GM21447 (cell line): ENCODE measurements around the gene TMEM91.

Source experiments
- ATAC-seq: cut with Tn5 transposase; IDR thresholded peaks from one replicate; pipeline ENCODE4 v1.9.1; 2021; ENCODE audit not compliant: unreplicated experiment

Gene TMEM91

DNA sequence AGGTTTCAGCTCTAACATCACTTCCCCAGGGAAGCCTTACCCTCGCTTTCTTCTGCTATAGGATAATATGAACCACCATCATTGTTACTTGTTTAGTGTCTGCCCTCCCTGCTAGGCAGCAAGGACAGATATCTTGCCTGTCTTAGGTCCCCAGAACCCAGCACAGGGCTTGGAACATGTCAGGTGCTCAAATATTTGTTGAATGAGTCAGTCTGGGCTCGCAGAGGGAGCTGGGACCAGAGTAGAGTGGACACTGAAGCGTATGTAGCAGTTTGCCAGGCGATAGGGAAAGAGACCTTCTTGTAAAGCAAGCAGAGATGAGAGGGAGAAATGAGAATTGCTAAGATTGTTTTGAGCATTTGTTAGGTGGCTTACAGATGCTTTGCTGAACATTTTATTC, 33.0 kb downstream of the TMEM91 start:
- no peak for ATAC-seq

GRCh38 chr19:41410336-41411054, 34.2 kb downstream of the TMEM91 start:
- ATAC-seq = no peak

DNA sequence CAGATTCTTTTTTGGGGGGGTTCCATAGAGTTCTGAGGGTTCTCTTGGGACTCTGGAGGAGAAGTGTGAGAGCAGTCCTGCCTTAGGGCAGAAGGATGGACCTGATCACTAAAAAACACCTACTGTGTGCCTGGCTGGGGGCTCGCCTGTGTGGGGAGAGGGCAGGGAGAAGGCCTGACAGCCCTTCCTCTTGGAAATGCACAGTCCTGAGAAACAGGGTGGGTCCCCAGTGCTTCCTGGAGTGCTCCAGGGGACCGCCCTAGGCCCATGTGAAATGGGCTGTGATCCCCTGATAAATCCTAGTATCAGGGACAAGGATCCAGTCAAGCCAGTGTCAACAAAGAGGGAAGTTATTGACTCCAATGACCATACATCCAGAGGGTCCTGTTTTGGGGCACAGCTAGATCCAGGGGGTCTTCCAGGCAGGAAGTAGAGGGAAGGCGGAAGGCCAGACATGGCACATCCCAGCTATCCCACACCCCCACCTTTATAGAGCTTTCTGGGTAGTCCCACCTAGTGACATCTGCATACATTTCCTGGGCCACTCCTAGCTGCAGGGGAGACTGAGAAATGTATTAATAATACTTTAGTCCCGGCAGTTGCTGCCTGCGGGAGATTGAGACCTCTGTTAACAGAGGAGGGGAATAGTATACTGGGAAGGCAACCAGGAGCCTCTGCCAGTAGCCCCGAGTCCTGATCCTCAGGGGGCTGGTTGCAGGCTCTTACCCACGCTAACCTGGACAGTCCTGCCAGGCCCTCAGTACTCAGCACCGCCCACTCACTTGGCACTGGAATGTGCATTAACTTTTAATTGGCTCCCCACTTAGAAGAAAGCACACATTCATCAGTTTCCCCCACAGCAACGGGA, 35.0 kb downstream of the TMEM91 start:
- no peak for ATAC-seq

GRCh38 chr19:41411968-41412265, 35.6 kb downstream of the TMEM91 start:
- ATAC-seq = no peak

- ATAC-seq = no peak
Observed at GRCh38 chr19:41412953-41413352, 36.6 kb downstream of the TMEM91 start.

- no peak for ATAC-seq
Observed at GRCh38 chr19:41413947-41414346, 37.6 kb downstream of the TMEM91 start.

GRCh38 chr19:41414461-41414860, 38.1 kb downstream of the TMEM91 start:
- no peak for ATAC-seq

DNA sequence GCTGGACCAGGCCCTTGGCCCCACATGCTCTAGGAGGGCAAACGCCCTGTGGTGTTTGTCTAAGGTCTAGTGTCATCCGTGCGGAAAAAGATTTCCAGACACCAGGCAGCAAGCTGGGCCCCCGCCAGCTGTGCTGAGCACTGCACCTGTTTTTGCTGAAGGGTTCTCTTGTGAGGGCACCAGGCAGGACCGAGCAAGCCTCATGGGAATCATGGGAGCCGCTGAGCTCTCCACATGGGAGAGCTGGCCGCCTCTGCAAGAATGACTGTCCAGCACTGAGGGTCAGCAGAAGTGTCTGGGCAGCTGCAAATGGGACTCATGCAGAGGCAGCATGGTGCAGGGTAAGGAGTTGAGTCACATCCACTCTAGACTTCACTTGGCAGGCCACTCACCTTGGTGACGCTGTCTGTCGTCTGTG, 38.8 kb downstream of the TMEM91 start:
- ATAC-seq = no peak

- ATAC-seq = no peak
Observed at GRCh38 chr19:41416194-41416674, 39.9 kb downstream of the TMEM91 start.

- no peak for ATAC-seq
Observed at GRCh38 chr19:41420101-41420880, 44.0 kb downstream of the TMEM91 start.

GRCh38 chr19:41421314-41421713, 45.0 kb downstream of the TMEM91 start:
- ATAC-seq = no peak

- ATAC-seq = no peak
Observed at GRCh38 chr19:41421973-41422372, 45.6 kb downstream of the TMEM91 start.

GRCh38 chr19:41422456-41422855, 46.1 kb downstream of the TMEM91 start:
- ATAC-seq = no peak

DNA sequence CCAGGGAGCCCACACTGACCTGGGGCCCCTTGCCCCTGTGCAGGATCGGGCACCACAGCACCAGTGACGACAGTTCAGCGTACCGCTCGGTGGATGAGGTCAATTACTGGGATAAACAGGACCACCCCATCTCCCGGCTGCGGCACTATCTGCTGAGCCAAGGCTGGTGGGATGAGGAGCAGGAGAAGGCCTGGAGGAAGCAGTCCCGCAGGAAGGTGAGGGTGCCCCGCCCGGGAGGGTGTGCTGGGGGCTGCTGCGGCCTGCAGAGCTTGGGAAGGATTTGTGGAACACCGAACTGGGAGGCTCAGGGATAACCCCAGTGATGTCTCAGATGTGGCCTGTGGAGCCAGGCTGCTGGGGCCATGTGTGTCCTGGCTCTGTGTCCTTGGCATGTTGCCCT, 46.6 kb downstream of the TMEM91 start:
- ATAC-seq = no peak

DNA sequence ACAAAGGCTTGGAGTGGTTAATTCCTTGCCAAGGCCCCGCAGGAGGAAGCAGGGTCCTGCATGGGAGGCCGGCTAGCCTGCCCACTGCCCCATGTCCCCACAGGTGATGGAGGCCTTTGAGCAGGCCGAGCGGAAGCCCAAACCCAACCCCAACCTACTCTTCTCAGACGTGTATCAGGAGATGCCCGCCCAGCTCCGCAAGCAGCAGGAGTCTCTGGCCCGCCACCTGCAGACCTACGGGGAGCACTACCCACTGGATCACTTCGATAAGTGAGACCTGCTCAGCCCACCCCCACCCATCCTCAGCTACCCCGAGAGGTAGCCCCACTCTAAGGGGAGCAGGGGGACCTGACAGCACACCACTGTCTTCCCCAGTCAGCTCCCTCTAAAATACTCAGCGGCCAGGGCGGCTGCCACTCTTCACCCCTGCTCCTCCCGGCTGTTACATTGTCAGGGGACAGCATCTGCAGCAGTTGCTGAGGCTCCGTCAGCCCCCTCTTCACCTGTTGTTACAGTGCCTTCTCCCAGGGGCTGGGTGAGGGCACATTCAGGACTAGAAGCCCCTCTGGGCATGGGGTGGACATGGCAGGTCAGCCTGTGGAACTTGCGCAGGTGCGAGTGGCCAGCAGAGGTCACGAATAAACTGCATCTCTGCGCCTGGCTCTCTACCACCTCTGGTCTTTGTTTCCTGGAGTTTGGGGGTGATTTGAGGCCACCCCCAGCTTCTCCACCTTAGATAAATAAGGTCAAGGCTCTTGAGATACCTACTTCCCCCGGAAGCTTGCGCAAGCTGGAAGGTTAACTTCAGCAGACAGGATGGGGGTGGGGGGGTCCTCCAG, 48.2 kb downstream of the TMEM91 start:
- ATAC-seq = no peak

DNA sequence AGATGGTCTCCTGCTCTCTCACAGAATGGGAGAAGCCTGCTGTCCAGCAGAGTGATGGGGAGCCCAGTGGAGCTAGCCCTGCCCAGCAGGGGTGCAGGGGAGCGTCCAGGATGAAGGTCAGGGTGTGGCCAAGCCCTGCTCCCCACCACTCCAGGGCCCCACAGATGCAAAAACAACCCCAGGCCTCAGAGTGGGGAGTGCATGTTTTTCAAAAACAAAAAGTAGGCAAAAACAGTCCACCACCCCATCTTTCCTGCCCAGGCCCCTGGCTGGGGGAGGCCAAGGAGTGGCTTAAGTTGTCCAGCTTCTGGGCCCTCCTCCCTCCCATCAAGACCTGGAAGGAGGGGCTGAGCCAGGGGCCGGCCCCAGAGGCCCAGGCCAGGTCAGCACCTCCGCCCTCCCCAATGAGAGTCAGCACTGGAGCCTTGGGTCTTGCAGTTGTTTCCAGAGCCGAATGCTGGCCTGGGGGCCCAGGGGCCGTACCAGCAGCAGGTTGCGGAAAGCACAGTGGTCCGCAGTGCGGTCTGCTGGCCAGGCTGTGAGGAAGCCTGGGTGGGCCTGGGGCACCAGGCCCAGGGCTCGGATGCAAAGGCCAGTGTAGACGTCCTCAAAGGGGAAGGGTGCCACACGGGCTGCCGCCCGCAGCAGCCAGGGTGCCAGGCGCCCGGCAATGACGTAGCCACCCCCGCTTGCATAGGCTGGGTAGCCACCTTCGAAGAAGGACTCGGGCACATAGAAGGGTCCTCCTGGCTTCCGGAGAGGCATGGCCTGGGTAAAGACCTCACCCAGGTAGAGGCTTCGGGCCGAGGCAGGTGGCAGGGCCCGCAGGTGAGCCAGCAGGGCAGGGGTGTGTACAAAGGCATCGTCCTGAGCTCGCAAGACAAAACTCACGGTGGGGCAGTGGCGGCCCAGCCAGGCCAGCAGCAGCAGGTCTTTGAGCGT, 49.1 kb downstream of the TMEM91 start:
- ATAC-seq = no peak

- no peak for ATAC-seq
Observed at GRCh38 chr19:41426116-41426841, 49.9 kb downstream of the TMEM91 start.

DNA sequence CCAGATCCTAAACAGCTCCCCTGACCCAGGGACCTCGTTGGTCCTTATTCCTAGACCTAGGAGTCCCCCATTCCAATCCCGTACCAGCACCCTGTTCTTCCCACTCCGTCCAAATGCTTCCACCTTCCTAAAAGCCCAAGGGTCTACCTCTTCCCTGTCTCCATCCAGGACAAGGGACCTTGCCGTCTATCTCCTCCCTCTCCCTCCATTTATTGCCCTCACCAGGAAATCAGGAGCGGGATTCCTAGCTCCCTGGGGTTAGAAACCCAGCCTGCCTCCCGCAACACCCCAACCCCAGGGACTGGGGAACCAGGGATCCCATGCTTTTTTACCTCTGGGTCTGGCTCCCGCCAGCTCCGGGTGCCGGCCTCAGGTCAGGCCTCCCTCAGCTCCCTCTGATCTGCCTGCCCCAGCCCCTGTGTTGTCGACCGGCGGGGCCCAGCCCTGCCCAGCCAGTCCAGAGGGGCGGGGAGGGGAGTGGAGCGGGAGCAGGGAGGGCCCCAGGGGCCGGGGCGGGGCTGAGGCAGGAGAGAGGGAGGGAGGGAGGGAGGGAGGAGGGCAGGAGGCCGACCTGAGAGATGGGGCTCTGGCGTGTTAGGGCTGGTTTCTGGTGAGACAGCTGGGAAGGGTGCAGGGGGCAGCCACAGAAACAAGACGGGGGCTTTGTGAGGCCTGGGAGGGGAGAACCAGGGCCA, 50.8 kb downstream of the TMEM91 start, which contains the start of gene B3GNT8:
Gene B3GNT8, minus strand, starts transcription at position 423 of the 695 bp plus-strand sequence. CDS start 596 bp downstream, outside the sequence.
- no peak for ATAC-seq
